Measurements from ENCODE around the gene KANK2. TPM values are rescaled to one million over a fixed set of nuclear protein-coding genes. Genes with fewer than 3 reads are reported as not detected.

Gene KANK2
- total RNA-seq, 1 experiment from 2014 or later: 85.8 TPM

GRCh38 chr19:11198769-11199424 is 1.6 kb upstream of the KANK2 start:
- H3K9me3 ChIP-seq (ENCODE audit: low read depth, low read length, poor library complexity, severe bottlenecking): no peaks in the 10 kb centered on the region
- intact Hi-C loops (cut with micrococcal nuclease; ENCODE audit: unreplicated experiment): no loop called here
- no peak overlapping the region for H3K4me3 ChIP-seq (ENCODE audit: low read depth, low read length, poor library complexity, severe bottlenecking)
- H3K27ac ChIP-seq (ENCODE audit: low read depth, low read length, poor library complexity, severe bottlenecking): no peak overlapping the region
- H3K4me1 ChIP-seq (ENCODE audit: insufficient read depth, low read length, poor library complexity, severe bottlenecking): peaks cover 41% of the 10 kb centered on the region
- peaks cover 5% of the 10 kb centered on the region for H3K36me3 ChIP-seq (ENCODE audit: insufficient read depth, low read length, poor library complexity, severe bottlenecking)
- TF ChIP-seq CTCF (conservative IDR thresholded peaks at IDR 0.05; ENCODE audit: low read depth, low read length): no peak
- TF ChIP-seq EZH2 (IDR thresholded peaks at IDR 0.05; ENCODE audit: borderline replicate concordance, low read depth, low read length, poor library complexity, severe bottlenecking): no peak
- no TSS peak for BruUV-seq (replicated peaks)
- ChIA-PET POLR2A (ENCODE audit: low non-redundant PET) (no interaction called here), CTCF (interaction anchor here (0.6 to 0.7 kb wide), 2 partner anchors 60 to 92 kb away, joined by 3 read pairs; no protein-coding TSS in a partner anchor)
- H3K27me3 ChIP-seq (replicated peaks; ENCODE audit: insufficient read depth, low read depth, low read length, poor library complexity): no peaks in the 10 kb centered on the region
- DNase-seq (ENCODE audit: low spot score): no peak

GRCh38 chr19:11198175-11198534 is 810 bp upstream of the KANK2 start:
- intact Hi-C loops (cut with micrococcal nuclease; ENCODE audit: unreplicated experiment): no loop called here
- Histone ChIP-seq H3K9me3 (ENCODE audit: low read depth, low read length, poor library complexity, severe bottlenecking) (no peaks in the 10 kb centered on the region), H3K36me3 (ENCODE audit: insufficient read depth, low read length, poor library complexity, severe bottlenecking) (peaks cover 13% of the 10 kb centered on the region), H3K4me3 (ENCODE audit: low read depth, low read length, poor library complexity, severe bottlenecking) (peak overlapping the region; percentile 68), H3K27ac (ENCODE audit: low read depth, low read length, poor library complexity, severe bottlenecking) (peak overlapping the region; percentile 73), H3K4me1 (ENCODE audit: insufficient read depth, low read length, poor library complexity, severe bottlenecking) (peaks cover 34% of the 10 kb centered on the region), H3K27me3 (replicated peaks; ENCODE audit: insufficient read depth, low read depth, low read length, poor library complexity) (no peaks in the 10 kb centered on the region)
- POLR2A ChIA-PET (ENCODE audit: low non-redundant PET): no interaction called here
- no TSS peak for BruUV-seq (replicated peaks)
- TF ChIP-seq CTCF (conservative IDR thresholded peaks at IDR 0.05; ENCODE audit: low read depth, low read length): no peak
- no peak for TF ChIP-seq EZH2 (IDR thresholded peaks at IDR 0.05; ENCODE audit: borderline replicate concordance, low read depth, low read length, poor library complexity, severe bottlenecking)
- no peak for DNase-seq (ENCODE audit: low spot score)
- CTCF ChIA-PET: no interaction called here

GRCh38 chr19:11196406-11197287 is 698 bp downstream of the KANK2 start:
- H3K27ac ChIP-seq (ENCODE audit: low read depth, low read length, poor library complexity, severe bottlenecking): peak overlapping the region; percentile 73
- no peak for TF ChIP-seq CTCF (conservative IDR thresholded peaks at IDR 0.05; ENCODE audit: low read depth, low read length)
- TF ChIP-seq EZH2 (IDR thresholded peaks at IDR 0.05; ENCODE audit: borderline replicate concordance, low read depth, low read length, poor library complexity, severe bottlenecking): no peak
- H3K4me3 ChIP-seq (ENCODE audit: low read depth, low read length, poor library complexity, severe bottlenecking): peak overlapping the region; percentile 68
- H3K27me3 ChIP-seq (replicated peaks; ENCODE audit: insufficient read depth, low read depth, low read length, poor library complexity): no peaks in the 10 kb centered on the region
- CTCF ChIA-PET: no interaction called here
- DNase-seq (ENCODE audit: low spot score): peak; percentile 39
- POLR2A ChIA-PET (ENCODE audit: low non-redundant PET): no interaction called here
- intact Hi-C loops (cut with micrococcal nuclease; ENCODE audit: unreplicated experiment): no loop called here
- BruUV-seq (replicated peaks): TSS peak; percentile 27
- H3K36me3 ChIP-seq (ENCODE audit: insufficient read depth, low read length, poor library complexity, severe bottlenecking): peaks cover 24% of the 10 kb centered on the region
- H3K4me1 ChIP-seq (ENCODE audit: insufficient read depth, low read length, poor library complexity, severe bottlenecking): peaks cover 32% of the 10 kb centered on the region
- no peaks in the 10 kb centered on the region for H3K9me3 ChIP-seq (ENCODE audit: low read depth, low read length, poor library complexity, severe bottlenecking)

All from A673 (cell line).